Karpas-422 (cell line): Measurements from ENCODE around the gene UBLCP1. TPM values are rescaled to one million over a fixed set of nuclear protein-coding genes. Genes with fewer than 3 reads are reported as not detected.

Source experiments
- DNase-seq: peaks from one replicate; pipeline ENCODE4 v3.0.0-alpha.2; 2015
- H2AFZ ChIP-seq: fragments of 200-600 bp; sonication (generic); 2 replicates; pipeline ENCODE4 v1.6.1; 2014; ENCODE audit warnings: antibody characterized with exemption, low read length, mixed read lengths
- H3K27ac ChIP-seq: fragments of 200-600 bp; sonication (generic); 2 replicates; pipeline ENCODE4 v1.5.1; 2014; ENCODE audit warnings: mild to moderate bottlenecking, low read length, moderate library complexity
- H3K27me3 ChIP-seq: fragments of 200-600 bp; sonication (generic); 2 replicates; pipeline ENCODE4 v1.6.1; 2014; ENCODE audit warnings: low read length, mixed read lengths
- H3K36me3 ChIP-seq: fragments of 200-600 bp; sonication (generic); 2 replicates; pipeline ENCODE4 v1.6.1; 2014; ENCODE audit warnings: low read length, mixed read lengths; ENCODE audit not compliant: insufficient read depth
- H3K4me1 ChIP-seq: fragments of 200-600 bp; sonication (generic); 2 replicates; pipeline ENCODE4 v1.6.1; 2014; ENCODE audit warnings: mild to moderate bottlenecking, low read length, mixed read lengths
- H3K4me2 ChIP-seq: fragments of 200-600 bp; sonication (generic); 2 replicates; pipeline ENCODE4 v1.6.1; 2014; ENCODE audit warnings: low read length, low read depth, mild to moderate bottlenecking; ENCODE audit not compliant: poor library complexity, severe bottlenecking
- H3K4me3 ChIP-seq: fragments of 200-600 bp; sonication (generic); 2 replicates; pipeline ENCODE4 v1.5.1; 2014; ENCODE audit warnings: mild to moderate bottlenecking, antibody characterized with exemption, low read length, mixed read lengths
- H3K79me2 ChIP-seq: fragments of 200-600 bp; sonication (generic); 2 replicates; pipeline ENCODE4 v1.6.1; 2014; ENCODE audit warnings: mild to moderate bottlenecking, low read length, mixed read lengths
- H3K9ac ChIP-seq: fragments of 200-600 bp; sonication (generic); 2 replicates; pipeline ENCODE4 v1.6.0; 2014; ENCODE audit warnings: low read length
- H3K9me2 ChIP-seq: fragments of 200-600 bp; sonication (generic), shearing (Covaris generic); replicated peaks from 2 replicates; pipeline ENCODE4 v1.6.0; 2014; ENCODE audit warnings: mild to moderate bottlenecking, low read length, moderate library complexity; ENCODE audit not compliant: insufficient read depth
- H3K9me3 ChIP-seq: fragments of 300-700, 200-600 bp; sonication (generic); 2 replicates; pipeline ENCODE4 v1.6.1; 2014; ENCODE audit warnings: low read length, mixed read lengths
- H4K20me1 ChIP-seq: fragments of 200-600 bp; sonication (generic); 2 replicates; pipeline ENCODE4 v1.6.1; 2014; ENCODE audit warnings: mild to moderate bottlenecking, antibody characterized with exemption, low read length, low read depth; ENCODE audit not compliant: insufficient read depth
- total RNA-seq: library from RNA; depleted of rRNA; stranded (reverse); fragments of >200 nt; shearing (Covaris generic); gene quantifications from 2 replicates; pipeline ENCODE4 v1.2.3, GENCODE V29; 2014; ENCODE audit warnings: low replicate concordance

The UBLCP1 gene
- total RNA-seq, 1 experiment from 2014 or later = 36.2 TPM

DNA sequence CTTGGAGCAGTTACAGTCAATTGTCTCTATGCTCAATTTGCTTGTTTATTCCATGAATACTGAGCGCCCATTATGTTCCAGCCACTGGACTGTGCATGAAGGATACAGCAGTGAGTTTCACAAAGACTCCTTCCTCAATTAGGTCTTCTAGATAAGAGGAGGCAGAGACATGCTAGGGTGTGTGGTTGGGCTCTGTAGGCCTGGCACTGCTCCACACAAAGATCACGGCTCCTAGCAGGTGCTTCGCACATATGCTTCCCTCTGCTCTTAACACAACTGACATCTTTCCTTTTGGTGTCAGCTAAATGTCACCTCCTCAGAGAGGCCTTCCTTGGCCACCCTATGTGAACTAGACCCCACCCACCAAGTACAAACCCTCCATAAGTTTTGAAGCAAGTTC is 56.3 kb downstream of the UBLCP1 start:
- no peak overlapping the region for H3K4me3 ChIP-seq
- H3K79me2 ChIP-seq = no peaks in the 10 kb centered on the region
- no peaks in the 10 kb centered on the region for H3K9me2 ChIP-seq
- no peak overlapping the region for H2AFZ ChIP-seq
- no peaks in the 10 kb centered on the region for H3K4me1 ChIP-seq
- H4K20me1 ChIP-seq = no peaks in the 10 kb centered on the region
- no peaks in the 10 kb centered on the region for H3K36me3 ChIP-seq
- H3K4me2 ChIP-seq = no peak overlapping the region
- H3K9me3 ChIP-seq = no peaks in the 10 kb centered on the region
- no peak overlapping the region for H3K27ac ChIP-seq
- no peak overlapping the region for H3K9ac ChIP-seq
- no peaks in the 10 kb centered on the region for H3K27me3 ChIP-seq
- DNase-seq = no peak

DNA sequence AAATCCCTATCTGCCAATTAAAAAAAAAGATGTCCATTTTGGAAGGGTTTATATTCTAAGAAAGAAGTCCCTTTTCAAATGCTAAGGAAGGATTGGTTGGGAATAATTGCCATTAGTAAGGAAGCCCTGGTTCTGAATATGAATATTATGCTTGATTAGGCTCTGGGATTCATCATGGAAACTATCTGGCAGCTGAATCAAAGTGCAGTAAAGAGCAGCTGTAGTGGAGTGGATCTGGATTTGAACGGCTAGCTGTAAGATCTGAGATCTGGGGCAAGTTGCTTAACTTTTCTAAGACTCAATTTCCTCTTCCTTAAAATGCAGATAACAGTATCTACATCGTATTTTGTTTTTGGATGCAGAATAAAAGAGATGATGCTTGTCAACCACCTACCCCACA is 56.7 kb downstream of the UBLCP1 start:
- no peaks in the 10 kb centered on the region for H4K20me1 ChIP-seq
- no peaks in the 10 kb centered on the region for H3K9me3 ChIP-seq
- no peak overlapping the region for H3K27ac ChIP-seq
- H2AFZ ChIP-seq = no peak overlapping the region
- no peak overlapping the region for H3K4me2 ChIP-seq
- H3K79me2 ChIP-seq = no peaks in the 10 kb centered on the region
- no peak overlapping the region for H3K9ac ChIP-seq
- H3K9me2 ChIP-seq = no peaks in the 10 kb centered on the region
- H3K4me1 ChIP-seq = no peaks in the 10 kb centered on the region
- no peak overlapping the region for H3K4me3 ChIP-seq
- no peaks in the 10 kb centered on the region for H3K36me3 ChIP-seq
- no peak for DNase-seq
- no peaks in the 10 kb centered on the region for H3K27me3 ChIP-seq

DNA sequence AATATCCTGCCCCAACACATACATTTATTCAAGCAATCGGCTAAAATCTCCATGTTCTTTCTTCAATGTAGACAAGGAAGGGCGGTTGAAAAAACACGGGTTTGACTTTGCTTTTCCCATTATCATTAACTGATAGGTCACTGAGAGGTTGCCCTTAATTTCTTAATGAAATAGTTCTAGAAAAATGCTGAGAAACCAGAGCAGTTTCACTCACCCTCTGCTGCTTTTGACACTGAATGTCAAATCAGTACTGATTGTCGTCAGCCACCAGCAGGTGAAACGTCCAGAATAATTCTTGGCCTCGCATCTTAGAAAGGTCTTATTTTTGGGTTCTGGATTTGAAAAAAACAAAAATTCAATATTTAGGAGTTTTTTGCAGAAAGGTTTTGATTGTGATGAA is 59.1 kb downstream of the UBLCP1 start:
- no peaks in the 10 kb centered on the region for H4K20me1 ChIP-seq

DNA sequence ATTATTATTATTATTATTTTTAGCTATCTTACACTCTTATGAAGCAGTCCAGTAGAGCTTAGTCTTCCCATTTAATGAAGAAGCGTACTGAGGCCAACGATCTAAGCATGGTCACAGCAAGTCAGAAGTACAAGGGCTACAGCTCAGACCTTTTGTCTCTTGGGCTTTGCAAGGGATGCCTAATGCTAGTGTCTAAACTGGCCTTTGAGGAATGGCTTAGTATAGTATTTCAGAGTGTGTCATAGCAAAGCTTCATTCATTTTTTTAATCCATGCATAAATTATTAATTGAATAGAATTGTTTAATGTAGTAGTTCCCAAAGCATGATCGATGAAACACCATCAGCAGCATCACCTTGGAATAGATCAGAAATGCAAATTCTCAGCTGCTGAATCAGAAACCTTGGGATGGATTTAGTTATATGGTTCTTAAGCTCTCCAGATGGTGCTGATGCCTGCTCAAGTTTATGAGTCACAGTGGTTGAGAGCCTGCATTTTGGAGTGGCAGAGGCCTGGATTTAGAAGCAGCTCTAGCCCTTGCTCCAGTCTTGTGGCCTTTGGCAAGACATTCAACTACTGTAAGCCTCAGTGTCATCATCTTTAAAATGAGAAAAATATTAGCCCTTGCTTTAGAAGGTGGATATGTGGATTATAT is 61.1 kb downstream of the UBLCP1 start:
- Histone ChIP-seq H4K20me1 (no peaks in the 10 kb centered on the region), H3K9ac (no peak overlapping the region), H3K36me3 (no peaks in the 10 kb centered on the region), H3K4me3 (no peak overlapping the region), H2AFZ (no peak overlapping the region), H3K9me3 (no peaks in the 10 kb centered on the region), H3K27ac (no peak overlapping the region), H3K4me2 (no peak overlapping the region), H3K4me1 (no peaks in the 10 kb centered on the region), H3K79me2 (no peaks in the 10 kb centered on the region), H3K27me3 (no peaks in the 10 kb centered on the region; the same call in 1 of the 2 replicates), H3K9me2 (no peaks in the 10 kb centered on the region)
- no peak for DNase-seq

More for the DNA sequence above, 59.1 kb downstream of the UBLCP1 start:
- H3K79me2 ChIP-seq = no peaks in the 10 kb centered on the region
- H3K36me3 ChIP-seq = no peaks in the 10 kb centered on the region
- no peak for DNase-seq
- H3K9me3 ChIP-seq = no peaks in the 10 kb centered on the region
- H3K9me2 ChIP-seq = no peaks in the 10 kb centered on the region
- H3K27ac ChIP-seq = no peak overlapping the region
- H2AFZ ChIP-seq = no peak overlapping the region
- H3K9ac ChIP-seq = no peak overlapping the region
- no peak overlapping the region for H3K4me2 ChIP-seq
- no peaks in the 10 kb centered on the region for H3K4me1 ChIP-seq
- H3K4me3 ChIP-seq = no peak overlapping the region
- H3K27me3 ChIP-seq = no peaks in the 10 kb centered on the region

DNA sequence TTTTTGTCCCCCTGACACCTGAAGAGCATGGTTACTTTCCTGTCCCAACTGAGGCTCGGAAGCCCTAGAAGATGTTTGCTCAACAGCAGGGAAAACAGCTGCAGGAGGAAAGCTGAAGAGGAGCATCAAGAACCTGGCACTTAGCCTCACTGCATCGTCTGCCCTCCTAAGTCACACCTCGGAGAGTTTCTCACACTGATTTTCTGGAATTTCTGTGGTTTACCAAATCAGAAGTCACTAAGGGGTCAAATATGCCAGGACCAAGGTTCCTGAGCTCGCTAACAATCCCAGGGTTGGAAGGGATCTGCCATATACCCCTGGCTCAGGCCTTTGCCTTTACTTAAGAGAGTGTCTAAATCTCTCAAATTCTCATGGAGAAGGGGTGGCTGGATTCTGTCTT is 61.9 kb downstream of the UBLCP1 start:
- Histone ChIP-seq H3K27me3 (no peaks in the 10 kb centered on the region; the same call in 1 of the 2 replicates), H3K4me1 (no peaks in the 10 kb centered on the region), H3K36me3 (no peaks in the 10 kb centered on the region), H3K9ac (no peak overlapping the region), H3K27ac (no peak overlapping the region), H4K20me1 (no peaks in the 10 kb centered on the region), H3K9me2 (no peaks in the 10 kb centered on the region), H3K9me3 (no peaks in the 10 kb centered on the region), H2AFZ (no peak overlapping the region), H3K4me2 (no peak overlapping the region), H3K4me3 (no peak overlapping the region), H3K79me2 (no peaks in the 10 kb centered on the region)
- DNase-seq = no peak

DNA sequence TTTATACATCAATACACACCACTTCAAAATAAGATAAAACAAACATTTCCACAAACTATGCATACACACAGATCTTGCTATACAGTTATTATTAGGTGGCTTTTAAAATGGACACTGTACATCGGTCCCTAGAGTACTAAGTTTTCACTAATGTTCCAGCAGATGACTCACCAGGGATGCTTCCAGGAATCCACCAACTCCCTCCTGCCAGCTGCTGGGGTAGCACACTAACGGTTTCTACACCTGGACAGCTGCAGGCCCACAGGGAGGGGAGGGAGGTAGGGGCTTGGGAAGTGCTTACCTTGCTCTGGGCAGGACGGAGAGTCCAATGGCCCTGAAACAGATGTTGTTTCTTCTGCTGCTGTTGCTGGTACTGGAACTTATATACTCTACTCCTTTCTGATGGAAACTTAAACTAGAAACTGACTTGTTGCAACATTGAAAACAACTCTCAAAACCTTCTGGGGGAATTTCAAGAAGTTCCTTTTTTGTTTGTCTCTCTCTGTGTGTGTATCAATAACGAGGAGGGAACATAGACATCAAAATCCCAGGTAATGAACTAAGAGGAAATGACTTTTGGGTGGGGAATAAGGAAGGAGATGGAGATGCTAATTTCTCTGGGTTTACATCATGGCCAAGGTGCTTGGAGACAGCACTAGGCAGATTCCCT is 67.2 kb downstream of the UBLCP1 start, which contains the start of gene IL12B:
Gene IL12B, minus strand, starts transcription at position 357 of the 670 bp plus-strand sequence. CDS start 3,705 bp downstream, outside the sequence.
- DNase-seq = no peak
- H3K27ac ChIP-seq = no peak within 1 kb of the TSS
- H3K27me3 ChIP-seq = no peaks in the 10 kb centered on the region; the same call in 1 of the 2 replicates
- no peaks in the 10 kb centered on the region for H3K79me2 ChIP-seq
- H3K9ac ChIP-seq = peak within 1 kb of the TSS; percentile 64; the same call in 1 of the 2 replicates
- H3K9me2 ChIP-seq = no peaks in the 10 kb centered on the region
- no peaks in the 10 kb centered on the region for H3K9me3 ChIP-seq
- peak within 1 kb of the TSS; percentile 66 for H3K4me3 ChIP-seq
- H2AFZ ChIP-seq = no peak within 1 kb of the TSS
- H3K36me3 ChIP-seq = no peaks in the 10 kb centered on the region
- peak within 1 kb of the TSS; percentile 80 for H3K4me2 ChIP-seq
- H3K4me1 ChIP-seq = peaks cover 36% of the 10 kb centered on the region
- no peaks in the 10 kb centered on the region for H4K20me1 ChIP-seq

DNA sequence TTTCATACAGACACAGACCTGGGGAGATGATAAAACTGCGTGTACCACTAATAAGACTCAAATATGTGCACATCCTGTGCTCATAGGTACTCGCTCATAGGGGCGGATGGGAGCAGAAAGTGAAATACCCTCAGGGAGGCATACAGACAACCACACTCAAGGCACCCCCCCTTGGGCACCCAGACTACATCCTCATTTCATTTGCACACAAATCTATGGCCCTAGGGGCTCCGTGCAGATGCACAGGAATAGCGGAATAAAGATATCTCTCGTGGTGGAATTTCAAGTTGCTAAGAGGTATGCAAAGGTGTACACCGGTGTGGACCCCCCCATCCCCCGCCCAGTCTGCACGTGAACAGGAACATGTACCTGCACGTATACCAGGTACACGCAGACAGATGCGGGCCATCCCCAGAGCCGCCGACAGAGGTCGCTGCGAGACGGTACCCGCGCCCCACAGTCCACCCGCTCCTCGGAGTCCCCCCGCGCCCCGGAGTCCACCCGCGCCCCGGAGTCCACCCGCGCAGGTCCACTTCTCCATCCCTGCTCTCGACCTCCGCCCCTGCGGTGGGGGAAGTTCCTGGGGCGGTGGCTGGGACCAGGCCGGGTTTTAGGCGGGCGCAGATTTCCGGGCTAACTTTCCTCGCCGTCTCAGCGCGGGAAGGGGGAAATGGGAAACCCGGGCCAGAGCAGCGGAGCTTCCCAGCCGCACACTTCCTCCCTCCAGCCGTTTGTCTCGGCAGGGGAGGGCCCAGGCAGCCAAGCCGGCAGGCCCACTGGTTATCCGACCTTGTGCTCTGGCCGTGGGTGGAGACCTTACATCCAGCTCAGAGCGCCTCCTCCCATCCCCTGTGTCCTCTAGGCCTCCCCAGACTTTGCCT is 68.2 kb downstream of the UBLCP1 start:
- no peaks in the 10 kb centered on the region for H3K9me3 ChIP-seq
- H2AFZ ChIP-seq = peak overlapping the region; percentile 97
- H3K9me2 ChIP-seq = no peaks in the 10 kb centered on the region
- no peaks in the 10 kb centered on the region for H3K79me2 ChIP-seq
- peak overlapping the region; percentile 66 for H3K4me3 ChIP-seq
- H4K20me1 ChIP-seq = no peaks in the 10 kb centered on the region
- H3K9ac ChIP-seq = peak overlapping the region; percentile 64
- H3K4me2 ChIP-seq = peak overlapping the region; percentile 80
- peak overlapping the region; percentile 63; the same call in 1 of the 2 replicates for H3K27ac ChIP-seq
- peaks cover 36% of the 10 kb centered on the region for H3K4me1 ChIP-seq
- no peaks in the 10 kb centered on the region for H3K36me3 ChIP-seq
- DNase-seq = peak; percentile 86
- H3K27me3 ChIP-seq = no peaks in the 10 kb centered on the region; the same call in 1 of the 2 replicates
